Measurements from ENCODE around the gene TRDN.
"Not testable (repeated sequence)": the region's sequence is repeated elsewhere in the genome, so short reads cannot be mapped to it uniquely, and the experiment has no call there.

TRDN gene

GRCh38 chr6:123393331-123393730, 243.4 kb downstream of the TRDN start:
- DNase-seq = no peak

DNA sequence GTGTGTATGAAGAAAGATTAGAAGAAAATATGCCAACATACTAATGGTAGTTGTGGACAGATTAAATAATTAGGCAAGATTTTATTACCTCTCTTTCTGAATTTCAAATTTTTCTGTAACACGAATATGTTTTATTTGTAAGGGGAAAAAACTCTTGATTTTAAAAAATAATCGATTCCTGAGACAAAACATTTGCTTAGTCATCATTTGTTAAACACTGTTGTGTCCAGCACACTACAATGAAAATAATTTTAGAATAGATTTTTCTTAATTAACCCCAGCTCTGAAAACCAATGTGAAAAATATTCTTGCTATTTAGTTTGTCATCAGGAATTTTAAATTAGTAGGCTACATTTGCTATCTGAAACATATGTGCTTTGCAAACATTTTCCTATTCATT, 253.0 kb downstream of the TRDN start:
- DNase-seq = no peak

DNA sequence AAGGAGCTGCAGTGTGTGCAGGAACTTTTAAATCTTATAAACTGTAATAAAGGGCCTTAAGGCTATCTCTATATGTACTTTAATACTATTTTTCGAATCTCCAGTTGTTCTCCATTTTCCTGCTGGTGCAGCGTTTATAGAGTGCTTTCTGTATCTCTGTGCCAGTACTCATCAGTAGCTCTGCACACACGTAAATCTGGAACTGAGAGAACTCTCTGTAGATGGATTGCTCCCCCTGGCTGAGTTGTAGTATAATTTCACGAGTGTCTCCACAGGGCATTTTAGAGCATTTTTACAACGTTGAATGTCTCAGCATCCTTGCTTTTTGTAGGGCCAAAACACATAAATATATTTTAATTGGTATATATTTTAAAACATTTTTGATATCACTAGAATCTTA, 256.5 kb downstream of the TRDN start:
- DNase-seq = no peak

- no peak for DNase-seq
Observed at GRCh38 chr6:123372737-123373136, 264.0 kb downstream of the TRDN start.

DNA sequence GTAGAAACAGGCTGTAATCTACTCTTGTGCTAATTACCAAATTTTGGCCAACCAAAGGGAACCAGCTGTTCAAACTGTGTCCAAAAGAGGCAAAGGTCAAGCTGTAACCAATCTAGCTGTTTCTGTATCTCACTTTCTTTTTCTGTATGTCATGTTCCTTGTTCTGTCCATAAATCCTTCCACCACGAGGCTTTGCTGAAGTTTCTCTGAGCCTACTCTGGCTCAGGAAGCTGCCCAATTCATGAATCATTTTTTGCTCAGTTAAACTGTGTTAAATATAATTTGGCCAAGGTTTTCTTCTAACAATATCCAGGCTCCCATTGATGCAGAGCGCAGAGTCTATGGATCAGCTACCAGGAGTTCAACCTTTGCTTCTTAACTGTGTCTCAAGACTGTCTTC, 272.8 kb downstream of the TRDN start:
- no peak for DNase-seq

DNA sequence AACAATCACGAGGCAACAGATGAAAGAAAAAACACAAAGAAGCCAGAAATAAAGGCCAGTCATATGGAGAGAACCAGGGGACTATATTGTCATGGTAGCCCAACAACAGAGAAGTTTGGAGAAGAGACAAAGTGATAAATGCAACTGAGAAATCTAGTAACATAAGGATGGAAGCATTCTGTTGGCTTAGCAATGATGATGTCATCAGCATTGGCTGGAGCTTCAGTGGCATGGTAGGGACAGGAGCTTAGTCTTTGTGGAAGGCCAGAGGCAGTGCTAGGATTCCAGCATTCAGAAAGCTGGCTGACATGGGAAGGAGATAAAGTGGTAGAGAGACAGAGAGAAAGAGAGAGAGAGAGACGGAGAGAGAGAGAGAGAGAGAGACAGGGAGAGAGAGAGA, 276.4 kb downstream of the TRDN start:
- no peak for DNase-seq

- no peak for DNase-seq
Observed at GRCh38 chr6:123352705-123353104, 284.0 kb downstream of the TRDN start.

- no peak for DNase-seq
Observed at GRCh38 chr6:123352279-123352678, 284.5 kb downstream of the TRDN start.

DNA sequence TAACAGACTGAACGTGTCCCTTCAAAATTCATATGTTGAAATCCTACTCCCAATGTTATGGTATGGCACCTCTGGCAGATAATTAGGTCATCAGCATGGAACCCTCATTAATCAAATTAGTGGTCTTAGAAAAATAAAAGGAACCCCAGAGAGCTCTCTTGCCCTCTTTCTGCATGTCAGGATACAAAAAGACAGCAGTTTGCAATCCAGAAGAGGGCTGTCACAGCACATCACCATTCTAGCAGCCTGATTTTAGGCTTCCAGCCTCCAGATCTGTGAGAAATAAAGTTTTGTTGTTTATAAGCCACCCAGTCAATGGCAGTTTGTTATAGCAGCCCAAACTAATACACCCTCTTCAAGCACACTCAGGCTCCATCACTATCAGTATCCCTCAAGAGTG, 292.9 kb downstream of the TRDN start:
- no peak for DNase-seq

DNA sequence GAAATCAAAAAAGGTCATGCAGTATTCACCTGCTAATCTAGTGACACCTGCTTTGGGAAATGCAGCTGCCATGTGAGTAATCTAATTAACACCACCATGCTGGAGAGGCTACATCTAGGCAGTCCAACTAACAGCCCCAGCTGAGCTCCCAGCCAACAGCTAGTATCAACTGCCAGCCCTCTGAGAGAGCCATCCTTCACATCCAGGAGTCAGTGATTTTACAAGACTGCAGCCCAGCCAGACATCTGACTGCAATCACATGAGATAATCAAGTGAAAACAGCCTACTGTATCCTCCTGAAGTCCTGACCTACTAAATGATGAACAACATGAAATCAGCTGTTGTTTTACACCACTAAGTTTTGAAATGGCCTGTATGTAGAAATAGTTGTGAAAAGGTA, 298.4 kb downstream of the TRDN start:
- no peak for DNase-seq

- DNase-seq = no peak
Observed at GRCh38 chr6:123333000-123333756, 303.6 kb downstream of the TRDN start.

GRCh38 chr6:123332070-123332469, 304.7 kb downstream of the TRDN start:
- DNase-seq = no peak

DNA sequence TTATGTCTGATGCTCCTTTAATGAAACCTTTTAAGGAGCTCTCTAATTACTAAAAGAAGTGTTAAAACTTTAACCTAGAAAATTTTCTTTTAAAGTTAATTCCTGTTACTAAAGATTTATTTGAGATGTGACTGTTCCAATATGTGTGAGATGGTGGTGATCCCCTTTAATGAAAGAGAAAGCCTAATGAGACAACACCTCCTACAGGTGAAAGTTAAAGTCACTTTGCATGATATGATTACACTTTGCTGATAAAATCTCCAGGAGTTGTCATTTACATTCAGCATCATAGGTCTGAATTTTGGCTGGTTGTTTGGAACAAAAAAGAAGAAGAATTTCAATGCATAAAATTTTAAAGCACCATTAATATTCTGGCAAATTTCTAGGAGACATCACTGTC, 307.4 kb downstream of the TRDN start:
- DNase-seq = no peak

DNA sequence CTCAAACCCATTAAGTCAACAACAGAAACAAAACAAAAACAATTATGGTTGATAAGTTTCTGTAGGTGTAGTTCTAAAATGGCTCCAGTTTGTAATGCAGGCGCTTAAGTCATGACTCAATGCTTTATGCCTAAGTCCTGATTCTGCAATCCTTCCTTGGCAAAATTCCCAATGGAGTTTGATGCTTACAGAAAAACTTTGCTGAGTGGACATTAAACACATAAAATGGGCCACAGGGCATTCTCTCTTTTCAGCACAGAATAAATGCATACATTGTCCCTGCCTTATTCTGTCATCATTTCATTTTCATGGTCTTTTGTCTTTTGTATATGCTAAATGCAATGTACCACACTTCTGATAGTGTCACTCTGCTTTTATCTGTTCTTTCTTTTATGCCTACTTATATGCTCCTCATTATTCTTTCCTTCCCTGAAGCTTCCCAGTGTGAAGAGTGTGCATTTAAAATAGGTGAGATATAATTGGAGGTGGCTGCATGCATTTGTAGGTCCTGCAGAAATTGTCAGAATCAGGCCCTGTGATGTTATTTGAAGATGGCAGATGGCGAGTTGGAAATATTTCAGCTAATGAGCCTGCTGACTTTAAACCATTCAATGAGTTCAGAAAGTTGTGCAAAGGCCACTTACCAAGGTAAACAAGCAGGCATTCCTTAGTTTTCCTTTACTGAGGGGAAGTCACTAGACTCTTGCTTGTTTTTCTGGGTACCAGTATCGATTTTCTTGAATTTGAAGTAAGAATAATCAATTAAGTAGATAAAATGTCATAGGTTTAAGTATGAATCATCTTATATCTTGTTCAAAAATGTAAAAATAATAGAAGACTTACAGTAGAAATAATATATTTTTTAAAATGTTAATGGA, 313.1 kb downstream of the TRDN start:
- DNase-seq = no peak

GRCh38 chr6:123321020-123321419, 315.7 kb downstream of the TRDN start:
- DNase-seq = no peak

DNA sequence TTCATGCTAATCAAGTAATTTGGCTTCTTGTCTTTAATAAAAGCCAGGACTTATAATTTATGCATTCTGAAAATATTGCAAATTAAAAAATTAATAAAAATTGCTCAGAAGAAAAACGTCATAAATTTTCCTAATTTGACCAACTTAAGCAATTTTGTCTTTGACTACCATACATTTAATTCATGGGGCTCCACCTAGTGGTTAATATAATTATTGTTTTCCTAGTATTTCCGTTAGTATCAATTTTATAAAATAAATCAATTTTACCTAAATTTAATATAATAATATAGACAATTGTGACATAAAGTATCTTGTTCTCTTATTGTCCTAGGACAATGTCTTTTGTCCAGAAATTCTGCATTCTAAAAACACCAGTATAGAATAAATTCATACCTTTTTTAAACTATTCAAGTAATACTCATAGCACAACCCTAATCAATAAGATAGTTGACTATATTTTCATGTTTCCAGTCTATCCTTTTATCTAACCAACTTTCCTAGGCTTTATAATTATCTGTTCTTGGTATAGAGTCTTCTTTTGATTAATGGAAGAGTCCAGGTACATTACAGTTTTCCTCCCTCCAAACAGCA, 319.9 kb downstream of the TRDN start:
- DNase-seq = no peak

DNA sequence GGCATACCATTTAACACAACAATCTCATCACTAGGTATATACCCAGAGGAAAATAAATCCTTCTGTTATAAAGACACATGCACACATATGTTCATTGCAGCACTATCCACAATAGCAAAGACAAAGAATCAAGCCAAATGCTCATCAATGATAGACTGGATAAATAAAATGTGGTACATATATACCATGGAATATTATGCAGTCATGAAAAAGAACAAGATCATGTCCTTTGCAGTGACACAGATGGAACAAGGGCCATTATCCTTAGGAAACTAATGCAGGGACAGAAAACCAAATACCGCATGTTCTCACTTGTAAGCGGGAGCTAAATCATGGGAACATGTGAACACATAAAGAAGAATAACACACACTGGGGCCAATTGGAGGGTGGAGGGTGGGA, 322.3 kb downstream of the TRDN start:
- DNase-seq = not testable (repeated sequence)

DNA sequence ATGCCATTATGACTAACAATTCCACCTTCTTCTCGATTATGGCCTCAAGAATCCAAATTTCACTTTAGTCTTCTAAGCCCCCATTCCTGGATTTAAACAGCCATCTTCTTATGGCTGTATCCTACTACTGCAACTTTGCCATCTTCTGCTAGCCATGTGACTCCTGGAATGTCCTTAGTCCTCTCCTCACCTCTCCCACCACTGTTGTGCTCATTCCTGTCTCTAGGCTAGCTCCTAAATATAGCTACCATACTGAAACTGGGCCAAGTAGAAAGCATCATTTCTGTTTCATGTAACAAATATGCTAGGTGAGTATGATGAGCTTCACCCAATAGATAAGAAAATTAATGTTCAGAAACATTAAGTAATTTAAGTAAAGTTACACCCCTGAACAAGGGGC, 327.6 kb downstream of the TRDN start:
- no peak for DNase-seq

GRCh38 chr6:123306334-123306733, 330.4 kb downstream of the TRDN start:
- DNase-seq = no peak

DNA sequence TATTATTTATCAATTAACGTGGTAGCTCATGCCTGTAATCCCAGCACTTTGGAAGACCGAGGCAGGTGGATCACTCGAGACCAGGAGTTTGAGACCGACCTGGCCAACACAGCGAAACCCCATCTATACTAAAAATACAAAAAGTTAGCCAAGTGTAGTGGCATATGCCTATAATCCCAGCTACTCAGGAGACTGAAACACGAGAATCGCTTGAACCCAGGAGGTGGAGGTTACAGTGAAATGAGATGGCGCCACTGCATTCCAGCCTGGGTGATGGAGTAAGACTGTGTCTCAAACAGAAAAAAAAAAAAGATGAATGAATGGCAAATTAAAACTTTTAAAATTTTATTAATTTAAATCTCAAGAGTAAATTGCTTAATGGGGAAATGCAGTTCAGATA, 341.1 kb downstream of the TRDN start:
- no peak for DNase-seq

DNA sequence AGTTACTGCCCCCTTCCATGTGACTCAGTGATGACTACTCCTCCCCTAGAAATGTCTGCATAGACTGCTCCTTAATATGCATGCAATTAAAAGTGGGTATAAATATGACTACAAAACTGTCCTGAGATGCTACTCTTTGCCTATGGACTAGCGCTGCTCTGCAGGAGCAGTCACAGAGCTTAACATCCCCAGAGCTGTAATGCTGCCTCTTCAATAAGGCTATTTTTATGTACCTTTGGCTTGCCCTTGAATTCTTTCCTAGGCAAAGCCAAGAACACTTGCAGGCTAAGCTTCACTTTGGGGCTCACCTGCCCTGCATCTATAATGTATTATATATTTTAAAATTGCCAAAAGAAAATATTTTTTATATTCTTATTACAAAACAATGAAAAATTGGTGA, 341.6 kb downstream of the TRDN start:
- no peak for DNase-seq

GRCh38 chr6:123288649-123289048, 348.1 kb downstream of the TRDN start:
- DNase-seq = no peak

DNA sequence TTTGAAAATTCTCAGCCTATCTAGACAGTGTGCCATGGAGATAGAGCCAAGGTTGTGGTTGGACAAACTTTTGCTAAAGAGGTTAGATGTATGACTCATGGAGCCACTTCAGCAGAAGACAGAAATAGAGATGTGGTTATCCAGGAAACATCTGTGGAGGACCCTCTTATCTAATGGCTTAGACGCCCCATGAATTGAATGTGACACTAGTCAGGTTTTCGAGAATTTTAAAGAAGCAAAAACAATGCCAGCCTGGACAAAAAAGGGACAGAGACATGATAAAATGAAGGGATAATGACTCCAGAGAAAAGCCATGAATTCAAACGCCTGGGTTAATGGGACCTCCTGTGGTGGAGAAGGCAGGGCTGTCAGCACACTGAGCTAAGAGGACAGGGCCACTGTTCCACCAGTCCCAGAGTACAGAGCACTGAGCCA, 360.2 kb downstream of the TRDN start:
- DNase-seq = no peak

DNA sequence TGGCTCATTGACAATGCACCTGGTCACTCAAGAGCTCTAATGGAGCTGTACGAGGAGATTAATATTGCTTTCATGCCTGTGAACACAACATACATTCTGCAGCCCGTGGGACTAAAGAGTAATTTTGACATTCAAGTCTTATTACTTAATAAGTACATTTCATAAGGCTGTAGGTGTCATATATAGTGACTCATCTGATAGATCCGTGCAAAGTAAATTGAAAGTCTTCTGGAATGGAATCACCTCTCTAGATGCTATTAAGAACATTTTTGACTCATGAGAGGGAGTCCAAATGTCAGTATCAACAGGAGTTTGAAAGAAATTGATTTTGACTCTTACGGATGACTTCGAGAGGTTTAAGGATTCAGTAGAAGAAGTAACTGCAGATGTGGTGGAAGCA, 372.8 kb downstream of the TRDN start:
- no peak for DNase-seq

Data from stimulated activated naive CD4-positive, alpha-beta T cell treated with Interleukin-2 at 50 U/mL for 16 hours (primary cell).